SK-N-SH treated with all-trans-retinoic acid at 6 μM for 48 hours (cell line): Measurements from ENCODE around the gene SETSIP.

Experiments used
- ATAC-seq: fragments of 200-7000 bp; cut with Tn5 transposase; 3 replicates; pipeline ENCODE4 v1.9.1; 2020; ENCODE audit warnings: mild to moderate bottlenecking, moderate library complexity
- ARNTL ChIP-seq: fragments of 450-650 bp; formaldehyde crosslinking; IDR thresholded peaks from 2 replicates; pipeline ENCODE4 v1.5.0; 2020; ENCODE audit warnings: low read depth, mild to moderate bottlenecking, moderate library complexity, borderline replicate concordance
- BACH2 ChIP-seq: fragments of 250-450 bp; sonication (Bioruptor Pico); IDR thresholded peaks from 2 replicates; pipeline ENCODE4 v1.9.0; 2021; ENCODE audit warnings: mild to moderate bottlenecking, borderline replicate concordance
- CSDC2 ChIP-seq: fragments of 250-450 bp; sonication (Bioruptor Pico); IDR thresholded peaks from 2 replicates; pipeline ENCODE4 v1.5.0; 2020; ENCODE audit warnings: mild to moderate bottlenecking, moderate library complexity
- CSRNP3 ChIP-seq: fragments of 250-450 bp; sonication (Bioruptor Pico); IDR thresholded peaks from 2 replicates; pipeline ENCODE4 v1.5.1; 2021; ENCODE audit warnings: mild to moderate bottlenecking, moderate library complexity
- ESRRG ChIP-seq: fragments of 250-450 bp; sonication (Bioruptor Pico); IDR thresholded peaks from 2 replicates; pipeline ENCODE4 v1.6.1; 2021; ENCODE audit warnings: mild to moderate bottlenecking
- GLIS3 ChIP-seq: fragments of 250-450 bp; sonication (Bioruptor Pico); IDR thresholded peaks from 2 replicates; pipeline ENCODE4 v1.5.0; 2020; ENCODE audit warnings: mild to moderate bottlenecking, moderate library complexity
- ISL1 ChIP-seq: fragments of 250-450 bp; sonication (Bioruptor Pico); IDR thresholded peaks from 2 replicates; pipeline ENCODE4 v2.1.2; 2022; ENCODE audit warnings: mild to moderate bottlenecking, moderate library complexity
- OSR1 ChIP-seq: fragments of 250-450 bp; sonication (Bioruptor Pico); IDR thresholded peaks from 2 replicates; pipeline ENCODE4 v1.8.0; 2022; ENCODE audit warnings: moderate library complexity, mild to moderate bottlenecking, inconsistent platforms
- PATZ1 ChIP-seq: fragments of 250-450 bp; sonication (Bioruptor Pico); IDR thresholded peaks from 2 replicates; pipeline ENCODE4 v1.8.0; 2020; ENCODE audit warnings: mild to moderate bottlenecking, moderate library complexity, borderline replicate concordance
- POU6F1 ChIP-seq: fragments of 250-450 bp; sonication (Bioruptor Pico); IDR thresholded peaks from 2 replicates; pipeline ENCODE4 v1.8.0; 2021; ENCODE audit warnings: low read depth, mild to moderate bottlenecking, moderate library complexity, borderline replicate concordance
- PPARA ChIP-seq: fragments of 250-450 bp; sonication (Bioruptor Pico); IDR thresholded peaks from 2 replicates; pipeline ENCODE4 v1.5.0; 2020; ENCODE audit warnings: mild to moderate bottlenecking, borderline replicate concordance
- RARB ChIP-seq: fragments of 250-450 bp; sonication (Bioruptor Pico); IDR thresholded peaks from 2 replicates; pipeline ENCODE4 v1.8.0; 2021; ENCODE audit warnings: mild to moderate bottlenecking, moderate library complexity
- SNAI2 ChIP-seq: fragments of 250-450 bp; sonication (Bioruptor Pico); IDR thresholded peaks from 2 replicates; pipeline ENCODE4 v1.5.0; 2020; ENCODE audit warnings: mild to moderate bottlenecking, moderate library complexity
- TCF4 ChIP-seq: fragments of 250-450 bp; sonication (Bioruptor Pico); IDR thresholded peaks from 2 replicates; pipeline ENCODE4 v1.8.0; 2021; ENCODE audit warnings: mild to moderate bottlenecking, moderate library complexity, borderline replicate concordance
- TOX ChIP-seq: fragments of 250-450 bp; sonication (Bioruptor Pico); IDR thresholded peaks from 2 replicates; pipeline ENCODE4 v1.8.0; 2021; ENCODE audit warnings: mild to moderate bottlenecking, moderate library complexity, borderline replicate concordance
- ZC3H10 ChIP-seq: fragments of 250-450 bp; sonication (Bioruptor Pico); IDR thresholded peaks from 2 replicates; pipeline ENCODE4 v1.5.1; 2021; ENCODE audit warnings: mild to moderate bottlenecking, moderate library complexity
- ZFP3 ChIP-seq: fragments of 250-450 bp; sonication (Bioruptor Pico); IDR thresholded peaks from 2 replicates; pipeline ENCODE4 v1.5.0; 2020; ENCODE audit warnings: mild to moderate bottlenecking, moderate library complexity
- ZFP30 ChIP-seq: fragments of 450-650 bp; formaldehyde crosslinking; IDR thresholded peaks from 2 replicates; pipeline ENCODE4 v1.5.0; 2022; ENCODE audit warnings: mild to moderate bottlenecking, moderate library complexity
- ZNF565 ChIP-seq: fragments of 450-650 bp; formaldehyde crosslinking; conservative IDR thresholded peaks from 2 replicates; pipeline ENCODE4 v1.5.0; 2020; ENCODE audit warnings: low read depth, mild to moderate bottlenecking, moderate library complexity
- ZNF70 ChIP-seq: fragments of 450-650 bp; formaldehyde crosslinking; IDR thresholded peaks from 2 replicates; pipeline ENCODE4 v1.5.0; 2020; ENCODE audit warnings: mild to moderate bottlenecking, moderate library complexity
- ZNF8 ChIP-seq: fragments of 450-650 bp; formaldehyde crosslinking; IDR thresholded peaks from 2 replicates; pipeline ENCODE4 v1.5.0; 2020; ENCODE audit warnings: mild to moderate bottlenecking, moderate library complexity

SETSIP gene

GRCh38 chr1:92065042-92065441 lies 10.2 kb downstream of the SETSIP start:
- TF ChIP-seq OSR1 (CRISPR knock-in tag) (no peak), SNAI2 (CRISPR knock-in tag) (no peak), BACH2 (CRISPR knock-in tag) (no peak), ZNF8 (CRISPR knock-in tag) (no peak), ZFP30 (CRISPR knock-in tag) (no peak), ARNTL (no peak), PATZ1 (CRISPR knock-in tag) (no peak), ZFP3 (no peak), CSRNP3 (CRISPR knock-in tag) (no peak), ISL1 (CRISPR knock-in tag) (no peak), GLIS3 (no peak), ZNF70 (CRISPR knock-in tag) (no peak), RARB (CRISPR knock-in tag) (no peak), ESRRG (no peak), CSDC2 (CRISPR knock-in tag) (no peak), TOX (no peak)
- ATAC-seq, result no peak

GRCh38 chr1:92051948-92052347 lies 23.3 kb downstream of the SETSIP start:
- TF ChIP-seq PATZ1 (CRISPR knock-in tag) (no peak), PPARA (no peak), ISL1 (CRISPR knock-in tag) (no peak), OSR1 (CRISPR knock-in tag) (no peak), ZNF565 (no peak), ZNF8 (CRISPR knock-in tag) (no peak)
- TF ChIP-seq, all 23 proteins: peak for 0
- ATAC-seq, result no peak

GRCh38 chr1:92045766-92046495 lies 29.3 kb downstream of the SETSIP start:
- no peak for ATAC-seq

More at GRCh38 chr1:92045766-92046495, 29.3 kb downstream of the SETSIP start:
- TF ChIP-seq TCF4 (CRISPR knock-in tag) (no peak), ZC3H10 (CRISPR knock-in tag) (no peak), TOX (no peak), PATZ1 (CRISPR knock-in tag) (no peak), POU6F1 (CRISPR knock-in tag) (no peak), CSDC2 (CRISPR knock-in tag) (no peak), GLIS3 (no peak), CSRNP3 (CRISPR knock-in tag) (no peak)
